HG03196 (cell line): Measurements from ENCODE around the gene ATG2A.
"Not testable (repeated sequence)": the region's sequence is repeated elsewhere in the genome, so short reads cannot be mapped to it uniquely, and the experiment has no call there.

Source experiments
- ATAC-seq: cut with Tn5 transposase; IDR thresholded peaks from one replicate; pipeline ENCODE4 v1.9.1; 2021; ENCODE audit not compliant: unreplicated experiment

ATG2A gene

GRCh38 chr11:64857485-64857884 lies 59.5 kb downstream of the ATG2A start:
- ATAC-seq, result no peak

DNA sequence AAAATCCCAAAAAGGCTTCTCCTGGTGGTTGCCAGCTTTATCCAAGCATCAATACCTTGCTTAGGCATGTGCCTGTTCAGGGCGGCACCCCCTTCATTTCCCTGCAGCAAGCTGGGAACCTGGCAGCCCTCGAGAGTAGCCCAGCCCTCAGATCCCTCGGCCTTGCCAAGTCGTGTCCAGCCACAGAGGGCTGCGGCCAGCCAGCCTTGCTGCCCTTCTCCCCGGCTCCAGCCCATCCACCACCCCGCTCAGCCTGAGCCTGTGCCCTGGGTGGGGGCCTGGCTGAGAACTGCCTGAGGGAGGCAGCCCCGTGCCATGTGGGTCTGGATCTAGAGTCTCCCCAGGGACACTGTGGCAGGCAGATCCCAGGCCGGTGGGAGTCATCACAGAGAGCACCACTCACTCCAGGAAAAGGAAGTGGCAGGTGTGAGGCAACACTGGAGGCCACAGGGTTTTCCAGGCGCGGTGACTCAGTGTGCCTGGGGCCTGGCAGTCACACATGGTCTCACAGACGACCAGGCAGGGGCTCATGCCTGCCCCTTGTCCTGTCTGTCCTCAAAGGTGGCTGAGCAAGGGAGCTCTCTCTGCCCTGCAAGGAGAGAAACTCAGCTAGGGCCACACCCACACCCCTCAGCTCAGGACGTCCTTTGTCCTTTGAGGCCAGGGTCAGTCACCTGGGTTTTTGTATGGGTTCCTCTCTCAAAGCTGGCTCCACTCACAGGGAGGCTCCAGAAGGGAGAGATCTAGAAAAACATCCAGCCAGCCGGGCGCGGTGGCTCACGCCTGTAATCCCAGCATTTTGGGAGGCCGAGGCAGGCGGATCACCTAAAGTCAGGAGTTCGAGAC lies 60.4 kb downstream of the ATG2A start:
- no peak for ATAC-seq

DNA sequence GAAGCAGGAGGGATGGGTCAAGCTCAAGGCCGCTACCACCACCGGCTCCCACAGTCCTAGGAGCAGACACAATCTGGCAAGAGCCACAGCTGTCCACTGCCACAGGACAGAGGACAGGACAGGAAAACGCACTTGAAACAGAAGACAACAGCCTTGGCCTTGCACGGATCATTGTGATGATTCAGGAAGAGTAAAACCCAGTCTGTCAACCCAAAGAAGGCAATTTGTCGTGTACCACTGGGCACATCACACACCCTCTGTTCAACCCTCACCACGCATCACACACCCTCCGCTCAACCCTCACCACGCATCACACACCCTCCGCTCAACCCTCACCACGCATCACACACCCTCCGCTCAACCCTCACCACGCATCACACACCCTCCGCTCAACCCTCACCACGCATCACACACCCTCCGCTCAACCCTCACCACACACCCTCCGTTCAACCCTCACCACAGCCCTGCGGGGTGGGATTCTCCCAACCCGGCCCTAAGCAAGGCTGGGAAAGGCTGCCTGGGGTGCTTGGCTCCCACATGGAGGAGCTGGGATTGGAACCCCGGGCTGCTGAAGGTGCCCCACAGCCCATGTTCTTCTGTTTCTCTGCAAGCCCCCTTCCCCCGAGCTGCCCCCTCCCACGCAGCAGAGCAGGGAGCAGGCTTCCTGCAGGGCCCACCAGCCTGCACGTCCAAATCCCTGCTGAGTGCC lies 61.3 kb downstream of the ATG2A start:
- no peak for ATAC-seq

DNA sequence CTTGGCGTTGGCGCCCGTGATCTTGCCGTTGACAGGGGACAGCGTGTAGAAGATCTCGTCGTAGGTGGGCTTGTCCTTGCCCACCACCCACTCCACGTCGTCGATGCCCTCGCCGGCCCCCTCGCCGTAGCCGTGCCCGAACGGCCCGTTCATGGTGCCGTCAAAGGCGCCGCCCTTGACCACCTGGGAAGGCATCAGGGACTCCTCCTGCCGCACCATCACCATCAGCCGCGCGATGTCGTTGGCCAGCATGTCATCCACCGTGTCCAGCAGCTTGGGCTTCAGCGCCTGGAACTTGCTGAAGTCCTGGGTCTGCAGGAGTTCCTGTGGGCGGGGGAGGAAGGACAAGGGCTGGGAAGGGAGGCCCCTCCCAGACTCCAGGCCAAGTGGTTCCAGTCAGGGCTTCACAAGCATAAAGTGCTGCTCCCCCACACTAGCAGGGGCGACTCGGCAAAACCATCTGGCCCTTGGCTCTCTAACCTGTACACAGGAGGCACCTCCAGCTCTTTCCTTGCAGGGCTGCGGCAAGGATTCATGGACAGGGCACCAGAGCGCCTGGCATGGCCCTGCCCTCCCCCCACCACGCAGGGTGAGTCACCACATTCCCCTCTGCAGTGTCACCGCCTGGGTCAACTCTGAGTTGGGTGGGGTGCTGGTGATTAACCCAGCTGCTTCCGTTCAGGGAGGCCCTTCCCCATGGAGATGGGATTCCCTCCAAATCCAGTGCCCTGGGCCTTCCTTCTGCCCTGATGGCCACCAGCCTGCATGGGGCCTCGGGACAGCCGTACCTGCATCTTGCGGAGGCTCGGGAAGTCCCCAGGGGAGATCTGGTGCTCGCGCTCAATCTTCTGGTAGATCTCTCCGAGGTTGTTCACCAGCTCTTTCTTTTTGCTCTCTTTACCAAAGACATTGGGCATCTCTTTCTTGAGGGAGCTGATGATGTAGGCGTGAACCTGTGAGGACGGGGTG lies 62.2 kb downstream of the ATG2A start:
- ATAC-seq, result no peak

DNA sequence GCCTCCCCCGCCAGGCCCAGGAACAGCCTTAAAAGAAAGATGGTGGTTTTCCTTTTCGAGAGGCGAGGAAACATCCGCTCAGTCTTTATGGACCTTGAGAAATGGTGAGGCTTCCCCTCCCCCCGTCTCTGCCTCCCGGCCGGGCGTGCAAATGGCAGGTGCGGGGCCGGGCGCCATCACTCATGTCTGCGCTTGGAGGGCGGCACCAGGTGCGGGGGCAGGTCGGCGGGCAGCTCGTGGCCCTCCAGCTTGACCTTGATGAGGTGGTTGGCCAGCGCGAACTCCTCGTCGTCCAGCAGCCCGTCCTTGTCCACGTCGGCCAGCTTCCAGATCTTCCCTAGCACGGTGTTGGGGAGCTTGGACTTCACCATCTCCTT lies 62.9 kb downstream of the ATG2A start:
- ATAC-seq, result no peak

DNA sequence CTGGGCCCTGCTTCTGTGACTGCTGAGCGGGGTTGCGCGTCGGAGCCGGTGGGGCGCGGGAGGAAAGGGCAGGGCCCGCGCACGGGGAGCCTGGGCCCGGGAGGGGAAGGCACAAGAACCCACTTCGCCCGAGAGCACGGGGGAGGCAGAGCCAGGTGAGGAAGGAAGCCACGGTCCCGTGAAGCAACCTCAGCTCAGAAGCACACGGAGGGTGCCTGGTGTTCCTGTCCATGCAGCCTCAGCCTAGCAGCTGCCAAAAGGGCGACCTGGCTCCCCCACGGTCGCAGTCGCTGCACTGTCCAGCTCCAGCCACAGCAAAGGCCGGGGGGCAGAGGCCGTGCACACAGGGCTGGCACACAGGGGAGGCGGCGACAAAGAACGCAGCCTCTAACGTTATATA lies 63.3 kb downstream of the ATG2A start:
- no peak for ATAC-seq

DNA sequence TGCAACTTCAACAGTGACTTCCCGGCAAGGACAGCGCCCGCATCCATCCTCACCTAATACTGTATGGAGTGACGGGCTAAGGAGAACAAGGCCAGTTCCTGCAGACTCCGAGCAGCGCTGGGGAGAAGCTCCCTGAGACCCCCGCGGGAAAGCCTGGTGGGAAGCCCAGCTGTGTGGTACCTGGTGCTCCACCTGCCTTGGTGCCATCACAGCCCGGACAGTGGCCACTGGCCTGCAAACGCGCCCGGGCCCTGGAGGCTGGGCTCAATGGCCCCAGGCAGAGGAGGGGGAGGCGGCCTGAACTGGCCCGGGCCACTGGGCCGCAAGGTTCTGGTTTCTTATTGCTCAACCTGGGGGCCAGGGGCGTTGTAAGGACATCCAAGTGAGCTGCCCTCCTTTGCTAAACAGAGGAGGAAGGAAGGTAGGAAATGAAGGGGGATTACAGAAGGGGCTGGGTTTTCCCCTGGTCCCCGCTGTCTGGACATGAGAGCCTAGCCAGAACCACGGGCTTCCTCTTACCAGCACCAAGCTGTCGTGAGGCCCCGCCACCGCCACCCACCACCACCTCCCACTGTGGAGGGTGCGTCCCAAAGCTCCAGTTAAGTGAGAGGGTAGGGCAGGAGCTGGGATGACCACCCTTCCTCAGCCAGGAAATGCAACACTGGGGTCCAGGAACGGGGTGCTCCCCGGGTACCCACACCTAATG lies 64.1 kb downstream of the ATG2A start:
- no peak for ATAC-seq

GRCh38 chr11:64851831-64852351 lies 65.1 kb downstream of the ATG2A start:
- peak; percentile 19 for ATAC-seq

DNA sequence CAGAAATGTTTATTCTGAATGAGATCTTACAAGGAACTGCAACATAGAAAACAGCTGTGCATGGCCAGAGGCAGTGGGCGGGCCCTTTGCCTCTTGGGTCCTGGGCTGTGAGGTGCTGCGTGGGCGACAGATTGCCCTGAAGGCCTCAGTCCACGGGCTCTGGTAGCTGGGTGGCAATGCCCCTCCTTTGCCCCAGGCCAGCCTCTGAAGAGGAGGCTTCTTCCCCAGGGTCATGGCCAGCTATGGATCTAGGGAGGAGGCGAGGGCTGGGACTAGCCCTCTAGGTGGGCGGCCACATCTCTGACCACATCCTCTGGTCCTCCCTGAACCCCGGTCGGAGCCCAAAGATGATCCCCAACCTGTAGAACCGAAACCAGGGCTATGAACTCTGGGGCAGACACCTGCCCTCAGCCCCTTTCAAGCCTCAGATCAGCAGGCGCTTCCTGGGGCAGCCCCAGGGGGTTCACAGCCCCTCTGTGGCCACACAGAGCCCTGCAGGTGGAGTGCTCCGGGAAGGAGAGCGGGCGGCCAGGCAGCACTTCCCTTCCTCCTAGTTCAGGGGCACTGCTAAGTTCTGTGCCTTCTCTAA lies 65.9 kb downstream of the ATG2A start:
- ATAC-seq, result peak; percentile 44

- ATAC-seq, result no peak
These were observed 67.2 kb downstream of the ATG2A start for GRCh38 chr11:64849598-64850356.

- no peak for ATAC-seq
These were observed 68.0 kb downstream of the ATG2A start for GRCh38 chr11:64848826-64849597.

GRCh38 chr11:64848214-64848825 lies 68.7 kb downstream of the ATG2A start:
- ATAC-seq, result no peak

DNA sequence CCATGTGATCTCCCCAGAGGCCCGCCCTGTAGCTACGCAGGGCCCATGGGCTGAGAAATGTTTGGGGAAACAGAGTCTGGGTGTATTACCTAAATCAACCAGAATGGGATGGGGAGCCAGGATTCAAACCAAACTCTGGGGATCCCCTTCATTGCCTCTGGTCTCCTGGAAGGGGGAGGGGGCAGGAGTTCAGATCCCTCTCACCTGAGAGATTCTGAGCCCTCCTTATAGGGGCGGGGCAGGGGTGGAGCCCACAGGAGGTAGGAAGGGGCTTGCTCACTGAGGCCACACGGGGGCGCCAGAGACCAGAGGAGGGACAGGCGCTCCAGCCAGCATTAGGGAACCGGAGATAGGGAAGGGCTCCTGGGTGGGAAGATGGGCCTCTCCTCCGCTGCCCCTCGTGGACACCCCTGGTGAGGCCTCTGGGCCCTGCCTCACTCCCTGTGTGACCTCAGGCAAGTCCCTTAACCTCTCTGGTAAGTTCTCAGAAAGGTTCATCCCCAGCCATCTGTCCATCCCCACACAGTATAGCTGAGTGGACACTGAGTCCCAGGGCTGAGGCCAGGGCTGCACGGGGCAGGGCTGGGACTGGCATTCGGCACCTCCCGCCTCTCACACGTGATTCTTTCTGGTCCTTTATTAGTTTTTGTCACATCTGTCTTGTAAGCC lies 69.9 kb downstream of the ATG2A start:
- ATAC-seq, result peak; percentile 22

DNA sequence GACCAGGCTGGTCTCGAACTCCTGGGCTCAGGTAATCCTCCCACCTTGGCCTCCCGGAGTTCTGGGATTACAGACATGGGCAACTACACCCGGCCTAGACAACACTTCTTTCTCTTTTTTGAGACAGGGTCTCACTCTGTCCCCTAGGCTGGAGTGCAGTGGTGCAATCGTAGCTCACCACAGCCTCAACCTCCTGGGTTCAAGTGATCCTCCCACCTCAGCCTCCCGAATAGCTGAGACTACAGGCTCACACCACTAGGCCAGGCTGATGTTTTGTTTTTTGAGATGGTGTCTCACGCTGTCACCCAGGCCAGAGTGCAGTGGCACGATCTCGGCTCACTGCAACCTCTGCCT lies 71.3 kb downstream of the ATG2A start:
- ATAC-seq, result not testable (repeated sequence)

DNA sequence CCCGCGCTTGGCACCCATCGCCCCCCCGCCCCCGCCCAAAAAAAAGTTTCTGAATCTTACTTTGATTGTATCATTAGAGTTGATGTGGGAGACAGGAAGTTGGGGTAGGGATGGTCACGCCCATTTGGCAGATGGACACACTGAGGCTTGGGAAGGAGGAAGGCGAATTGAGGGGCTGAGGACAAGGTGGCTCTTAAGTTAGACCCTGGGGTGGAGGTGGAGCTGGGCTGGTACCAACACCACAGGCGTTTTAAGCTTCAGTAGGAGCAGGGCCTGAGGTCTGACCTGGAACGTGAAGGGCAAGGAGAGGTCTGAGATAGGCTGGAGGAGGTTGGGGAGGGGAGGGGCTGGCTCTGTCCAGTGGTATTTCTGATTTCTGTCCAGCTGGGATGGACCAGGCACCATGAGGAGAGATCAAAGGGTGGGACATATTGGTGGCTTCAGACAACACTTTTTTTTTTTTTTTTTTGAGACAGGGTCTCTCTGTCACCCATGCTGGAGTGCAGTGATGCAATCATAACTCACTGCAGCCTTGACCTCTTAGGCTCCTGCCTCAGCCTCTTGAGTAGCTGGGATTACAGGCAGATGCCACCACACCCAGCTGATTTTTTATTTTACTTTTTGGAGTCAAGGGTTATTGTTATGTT lies 71.8 kb downstream of the ATG2A start:
- ATAC-seq, result no peak
